ENCODE results near the gene SSR4.

SSR4 gene

GRCh38 chrX:153776120-153776599, 18.3 kb upstream of the SSR4 start:
- Histone ChIP-seq H3K9ac (ENCODE audit: low read length) (no peak overlapping the region), H3K27me3 (replicated peaks; ENCODE audit: insufficient read depth, low read length) (peaks cover 15% of the 10 kb centered on the region), H3K27ac (ENCODE audit: low read length) (no peak overlapping the region), H3K9me3 (replicated peaks; ENCODE audit: insufficient read depth, low read length) (no peaks in the 10 kb centered on the region), H3K9me2 (replicated peaks; ENCODE audit: insufficient read depth, low read length) (no peaks in the 10 kb centered on the region), H3K79me2 (ENCODE audit: low read length) (no peaks in the 10 kb centered on the region), H3K36me3 (replicated peaks; ENCODE audit: insufficient read depth, low read length) (no peaks in the 10 kb centered on the region), H2AFZ (ENCODE audit: low read length) (no peak overlapping the region), H4K20me1 (ENCODE audit: insufficient read depth, low read length) (no peaks in the 10 kb centered on the region), H3K4me1 (ENCODE audit: low read length) (no peaks in the 10 kb centered on the region), H3F3A (ENCODE audit: insufficient read depth, low read length) (no peaks in the 10 kb centered on the region), H3K4me2 (ENCODE audit: low read depth, low read length) (no peak overlapping the region), H3K4me3 (ENCODE audit: low read length) (no peak overlapping the region)
- no peak for DNase-seq
- TF ChIP-seq CTCF (IDR thresholded peaks at IDR 0.05; ENCODE audit: low read length), result no peak
- no peak for TF ChIP-seq EZH2phosphoT487 (IDR thresholded peaks at IDR 0.05; ENCODE audit: low read length)
- TF ChIP-seq EZH2 (optimal IDR thresholded peaks at IDR 0.05; ENCODE audit: low read depth, low read length), result no peak

GRCh38 chrX:153776611-153777045, 17.8 kb upstream of the SSR4 start:
- Histone ChIP-seq H3K4me1 (ENCODE audit: low read length) (no peaks in the 10 kb centered on the region), H3K9ac (ENCODE audit: low read length) (no peak overlapping the region), H2AFZ (ENCODE audit: low read length) (no peak overlapping the region), H4K20me1 (ENCODE audit: insufficient read depth, low read length) (no peaks in the 10 kb centered on the region), H3K9me2 (replicated peaks; ENCODE audit: insufficient read depth, low read length) (no peaks in the 10 kb centered on the region), H3K9me3 (replicated peaks; ENCODE audit: insufficient read depth, low read length) (no peaks in the 10 kb centered on the region), H3K79me2 (ENCODE audit: low read length) (no peaks in the 10 kb centered on the region), H3K27ac (ENCODE audit: low read length) (no peak overlapping the region), H3F3A (ENCODE audit: insufficient read depth, low read length) (no peaks in the 10 kb centered on the region), H3K4me3 (ENCODE audit: low read length) (no peak overlapping the region), H3K27me3 (replicated peaks; ENCODE audit: insufficient read depth, low read length) (peaks cover 12% of the 10 kb centered on the region), H3K36me3 (replicated peaks; ENCODE audit: insufficient read depth, low read length) (no peaks in the 10 kb centered on the region), H3K4me2 (ENCODE audit: low read depth, low read length) (no peak overlapping the region)
- TF ChIP-seq EZH2phosphoT487 (IDR thresholded peaks at IDR 0.05; ENCODE audit: low read length), result no peak
- TF ChIP-seq CTCF (IDR thresholded peaks at IDR 0.05; ENCODE audit: low read length), result no peak
- DNase-seq, result no peak

- no peak overlapping the region for H3K4me2 ChIP-seq (ENCODE audit: low read depth, low read length)
- H3K27ac ChIP-seq (ENCODE audit: low read length), result no peak overlapping the region
- no peak for TF ChIP-seq EZH2 (optimal IDR thresholded peaks at IDR 0.05; ENCODE audit: low read depth, low read length)
- no peak for TF ChIP-seq EZH2phosphoT487 (IDR thresholded peaks at IDR 0.05; ENCODE audit: low read length)
- no peak for TF ChIP-seq CTCF (IDR thresholded peaks at IDR 0.05; ENCODE audit: low read length)
- H3K9me2 ChIP-seq (replicated peaks; ENCODE audit: insufficient read depth, low read length), result no peaks in the 10 kb centered on the region
- H3K79me2 ChIP-seq (ENCODE audit: low read length), result no peaks in the 10 kb centered on the region
- no peak overlapping the region for H3K9ac ChIP-seq (ENCODE audit: low read length)
- no peaks in the 10 kb centered on the region for H3K4me1 ChIP-seq (ENCODE audit: low read length)
- no peak overlapping the region for H3K4me3 ChIP-seq (ENCODE audit: low read length)
- no peak overlapping the region for H2AFZ ChIP-seq (ENCODE audit: low read length)
- no peaks in the 10 kb centered on the region for H3F3A ChIP-seq (ENCODE audit: insufficient read depth, low read length)
- no peaks in the 10 kb centered on the region for H3K36me3 ChIP-seq (replicated peaks; ENCODE audit: insufficient read depth, low read length)
- H4K20me1 ChIP-seq (ENCODE audit: insufficient read depth, low read length), result no peaks in the 10 kb centered on the region
- DNase-seq, result no peak
- H3K27me3 ChIP-seq (replicated peaks; ENCODE audit: insufficient read depth, low read length), result peaks cover 3% of the 10 kb centered on the region; the same call in 1 of the 2 replicates
- no peaks in the 10 kb centered on the region for H3K9me3 ChIP-seq (replicated peaks; ENCODE audit: insufficient read depth, low read length)
These were observed 17.0 kb upstream of the SSR4 start for GRCh38 chrX:153777261-153778090.
